Calu3 (cell line): Measurements from ENCODE around the gene CXCL16. TPM values are rescaled to one million over a fixed set of nuclear protein-coding genes. Genes with fewer than 3 reads are reported as not detected.

Experiments
- BruUV-seq: library from RNA; stranded (reverse); fragments of 400-500 nt; replicated peaks from 2 replicates; lab custom pipeline; 2021; lab: Mats Ljungman, UMichigan
- CTCF ChIA-PET: fragments of 300-600 bp; sonication (Branson Sonifier 250); formaldehyde crosslinking; loops from one replicate; lab custom pipeline; 2022; ENCODE audit warnings: antibody characterized with exemption; lab: Charles Lee
- DNase-seq: peaks from one replicate; pipeline ENCODE4 v3.0.0; 2022
- H3K27ac Mint-ChIP-seq: one replicate; pipeline ENCODE4 v1.8.0; 2022; ENCODE audit warnings: mixed read lengths; ENCODE audit not compliant: unreplicated experiment
- H3K27me3 Mint-ChIP-seq: one replicate; pipeline ENCODE4 v1.8.0; 2022; ENCODE audit warnings: mixed read lengths; ENCODE audit not compliant: unreplicated experiment
- H3K36me3 Mint-ChIP-seq: one replicate; pipeline ENCODE4 v1.8.0; 2022; ENCODE audit warnings: mild to moderate bottlenecking, moderate library complexity, mixed read lengths; ENCODE audit not compliant: insufficient read depth, unreplicated experiment
- H3K4me1 Mint-ChIP-seq: one replicate; pipeline ENCODE4 v1.8.0; 2022; ENCODE audit warnings: mild to moderate bottlenecking, low read depth, mixed read lengths; ENCODE audit not compliant: unreplicated experiment
- H3K4me3 Mint-ChIP-seq: one replicate; pipeline ENCODE4 v1.8.0; 2022; ENCODE audit warnings: mild to moderate bottlenecking, low read depth, moderate library complexity, mixed read lengths; ENCODE audit not compliant: unreplicated experiment
- H3K9me3 Mint-ChIP-seq: one replicate; pipeline ENCODE4 v1.8.0; 2022; ENCODE audit warnings: low read depth, mixed read lengths; ENCODE audit not compliant: unreplicated experiment
- intact Hi-C: fragments of 100-400 bp; cut with micrococcal nuclease; formaldehyde crosslinking; loops from one replicate; pipeline ENCODE4 v1.10.0; 2022; ENCODE audit not compliant: unreplicated experiment
- total RNA-seq: library from RNA; stranded (reverse); gene quantifications from 2 replicates; pipeline ENCODE4 v1.2.3, GENCODE V29; 2022
- TF ChIP-seq, protein P1 (sequence below): fragments of 200-600 bp; IDR thresholded peaks from one replicate; pipeline ENCODE4 v1.8.0; 2022; ENCODE audit warnings: antibody characterized with exemption; ENCODE audit not compliant: unreplicated experiment

The CXCL16 gene
- total RNA-seq, 1 experiment from 2014 or later = 73.1 TPM

DNA sequence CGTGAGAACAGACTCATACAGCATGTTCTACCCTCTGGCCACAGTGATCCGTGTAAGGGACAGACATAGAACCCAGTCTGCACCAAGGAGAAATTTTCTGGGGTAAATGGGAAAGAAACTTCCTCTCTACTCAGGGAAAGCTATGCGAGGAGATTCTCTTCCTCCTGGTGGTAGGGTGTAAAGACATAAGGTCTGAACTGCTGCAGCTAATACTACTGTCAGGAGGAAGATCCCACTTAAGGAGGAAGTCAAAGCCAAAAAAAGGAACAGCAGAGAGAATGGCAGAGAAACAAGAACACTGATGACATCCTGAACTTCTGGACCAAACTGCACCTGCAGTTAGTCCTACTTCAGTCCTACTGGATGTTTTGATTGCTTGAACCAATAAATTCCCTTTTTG is 24.9 kb upstream of the CXCL16 start:
- Mint-ChIP-seq H3K36me3 (no peaks in the 10 kb centered on the region), H3K9me3 (no peaks in the 10 kb centered on the region), H3K4me3 (no peak overlapping the region), H3K4me1 (no peaks in the 10 kb centered on the region), H3K27me3 (peaks cover 8% of the 10 kb centered on the region), H3K27ac (no peak overlapping the region)
- intact Hi-C loops = no loop called here
- CTCF ChIA-PET = no interaction called here
- no peak for DNase-seq
- TF ChIP-seq, protein P1, sequence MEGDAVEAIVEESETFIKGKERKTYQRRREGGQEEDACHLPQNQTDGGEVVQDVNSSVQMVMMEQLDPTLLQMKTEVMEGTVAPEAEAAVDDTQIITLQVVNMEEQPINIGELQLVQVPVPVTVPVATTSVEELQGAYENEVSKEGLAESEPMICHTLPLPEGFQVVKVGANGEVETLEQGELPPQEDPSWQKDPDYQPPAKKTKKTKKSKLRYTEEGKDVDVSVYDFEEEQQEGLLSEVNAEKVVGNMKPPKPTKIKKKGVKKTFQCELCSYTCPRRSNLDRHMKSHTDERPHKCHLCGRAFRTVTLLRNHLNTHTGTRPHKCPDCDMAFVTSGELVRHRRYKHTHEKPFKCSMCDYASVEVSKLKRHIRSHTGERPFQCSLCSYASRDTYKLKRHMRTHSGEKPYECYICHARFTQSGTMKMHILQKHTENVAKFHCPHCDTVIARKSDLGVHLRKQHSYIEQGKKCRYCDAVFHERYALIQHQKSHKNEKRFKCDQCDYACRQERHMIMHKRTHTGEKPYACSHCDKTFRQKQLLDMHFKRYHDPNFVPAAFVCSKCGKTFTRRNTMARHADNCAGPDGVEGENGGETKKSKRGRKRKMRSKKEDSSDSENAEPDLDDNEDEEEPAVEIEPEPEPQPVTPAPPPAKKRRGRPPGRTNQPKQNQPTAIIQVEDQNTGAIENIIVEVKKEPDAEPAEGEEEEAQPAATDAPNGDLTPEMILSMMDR = no peak
- BruUV-seq = no TSS peak

DNA sequence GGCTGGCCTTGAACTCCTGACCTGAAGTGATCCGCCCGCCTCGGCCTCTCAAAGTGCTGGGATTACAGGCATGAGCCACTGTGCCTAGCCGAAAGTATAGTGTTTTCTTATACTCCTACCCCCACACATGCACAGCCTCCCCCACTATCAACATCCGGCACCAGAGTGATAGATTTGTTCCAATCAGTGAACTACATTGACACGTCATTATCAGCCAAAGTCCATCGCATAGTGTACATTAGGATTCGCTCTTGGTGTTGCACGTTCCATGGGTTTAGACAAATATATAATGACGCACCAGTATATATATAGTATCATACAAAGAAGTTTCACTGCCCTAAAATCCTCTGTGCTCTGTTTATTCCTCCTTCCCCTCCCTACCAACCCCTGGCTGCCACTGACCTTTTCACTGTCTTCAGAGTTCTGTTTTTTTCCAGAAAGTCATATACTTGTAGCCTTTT is 20.1 kb upstream of the CXCL16 start:
- Mint-ChIP-seq H3K27ac (no peak overlapping the region), H3K9me3 (no peaks in the 10 kb centered on the region), H3K27me3 (peaks cover 31% of the 10 kb centered on the region), H3K4me1 (no peaks in the 10 kb centered on the region), H3K4me3 (no peak overlapping the region), H3K36me3 (no peaks in the 10 kb centered on the region)
- intact Hi-C loops = no loop called here
- no TSS peak for BruUV-seq
- CTCF ChIA-PET = interaction anchor here (0.7 kb wide), 1 partner anchor 118 kb away, joined by 3 read pairs; no protein-coding TSS in a partner anchor
- TF ChIP-seq, protein P1 = no peak
- no peak for DNase-seq

DNA sequence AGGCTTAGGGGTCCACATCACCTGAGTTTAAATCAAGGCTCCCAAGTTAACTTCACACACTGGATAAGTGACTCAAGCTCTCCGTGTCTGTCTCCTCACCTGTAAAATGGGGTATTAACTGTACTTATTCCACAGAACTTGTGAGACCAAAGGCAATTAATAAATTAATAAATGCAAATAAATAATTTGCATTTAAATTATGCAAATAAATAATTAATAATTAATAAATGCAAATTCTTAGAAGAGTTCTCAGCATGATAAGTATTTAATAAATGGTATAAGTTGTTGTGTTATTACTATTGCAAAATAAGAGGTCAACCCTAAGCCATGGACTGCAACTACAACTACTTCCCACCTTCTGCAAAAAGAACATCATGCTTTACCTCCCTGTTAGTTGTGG is 13.7 kb upstream of the CXCL16 start:
- no peak for DNase-seq
- Mint-ChIP-seq H3K27me3 (peaks cover 56% of the 10 kb centered on the region), H3K9me3 (no peaks in the 10 kb centered on the region), H3K4me1 (no peaks in the 10 kb centered on the region), H3K4me3 (no peak overlapping the region), H3K27ac (no peak overlapping the region), H3K36me3 (no peaks in the 10 kb centered on the region)
- intact Hi-C loops = no loop called here
- CTCF ChIA-PET = interaction anchor here (0.6 kb wide), 1 partner anchor 48 kb away, joined by 4 read pairs; no protein-coding TSS in a partner anchor
- TF ChIP-seq, protein P1 = no peak
- no TSS peak for BruUV-seq

DNA sequence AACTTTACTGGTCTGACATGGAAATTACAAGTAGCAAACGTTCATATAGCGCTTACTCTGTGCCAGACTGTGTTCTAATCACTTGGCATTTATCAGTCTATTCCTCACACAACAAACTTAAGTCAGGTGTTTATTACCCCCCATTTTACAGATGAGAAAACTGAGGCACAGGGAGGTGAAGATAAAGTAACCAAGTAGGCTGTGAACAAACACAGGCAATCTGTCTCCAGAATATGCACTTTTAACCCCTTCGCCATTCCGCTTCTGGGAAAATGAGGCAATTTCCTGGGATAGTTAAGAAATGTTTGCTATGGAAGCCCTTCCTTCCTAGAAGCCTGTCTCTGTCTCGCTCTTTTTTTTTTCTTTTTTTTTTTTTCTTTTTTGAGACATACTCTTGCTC is 12.2 kb upstream of the CXCL16 start:
- Mint-ChIP-seq H3K36me3 (no peaks in the 10 kb centered on the region), H3K4me3 (no peak overlapping the region), H3K9me3 (no peaks in the 10 kb centered on the region), H3K4me1 (no peaks in the 10 kb centered on the region), H3K27me3 (peaks cover 52% of the 10 kb centered on the region), H3K27ac (no peak overlapping the region)
- no peak for DNase-seq
- CTCF ChIA-PET = no interaction called here
- intact Hi-C loops = no loop called here
- TF ChIP-seq, protein P1 = no peak
- BruUV-seq = no TSS peak
